Activated T-cell treated with anti-CD3 and anti-CD28 coated beads, Interleukin-2, amount 50 U/mL, for 4 hours (primary cell): Measurements from ENCODE around the gene SLC6A8. TPM values are rescaled to one million over a fixed set of nuclear protein-coding genes. Genes with fewer than 3 reads are reported as not detected.
"Not testable (repeated sequence)": the region's sequence is repeated elsewhere in the genome, so short reads cannot be mapped to it uniquely, and the experiment has no call there.

Source experiments
- ATAC-seq, 2 donors: fragments of 200-7000 bp; cut with Tn5 transposase; one replicate each; pipeline ENCODE4 v1.10.0; 2021
- DNase-seq: peaks from one replicate; pipeline ENCODE4 v3.0.0-alpha.2; 2020
- H3K27me3 Mint-ChIP-seq: one replicate; pipeline ENCODE4 v1.8.0; 2021; ENCODE audit warnings: low read depth, mixed read lengths
- H3K36me3 Mint-ChIP-seq: one replicate; pipeline ENCODE4 v1.8.0; 2022; ENCODE audit warnings: mixed read lengths; ENCODE audit not compliant: insufficient read depth
- H3K4me1 Mint-ChIP-seq: one replicate; pipeline ENCODE4 v1.8.0; 2021; ENCODE audit warnings: low read depth, mixed read lengths
- H3K4me3 Mint-ChIP-seq: one replicate; pipeline ENCODE4 v1.8.0; 2021; ENCODE audit warnings: mild to moderate bottlenecking, moderate library complexity, mixed read lengths
- H3K9me3 Mint-ChIP-seq: one replicate; pipeline ENCODE4 v1.8.0; 2021; ENCODE audit warnings: mixed read lengths
- total RNA-seq, 3 donors: library from RNA; stranded (reverse); gene quantifications; one replicate each; pipeline ENCODE4 v1.2.1, GENCODE V29; 2021

Gene SLC6A8
- total RNA-seq, 3 donors from 2014 or later: 1.1 to 1.9 (median 1.6) TPM

DNA sequence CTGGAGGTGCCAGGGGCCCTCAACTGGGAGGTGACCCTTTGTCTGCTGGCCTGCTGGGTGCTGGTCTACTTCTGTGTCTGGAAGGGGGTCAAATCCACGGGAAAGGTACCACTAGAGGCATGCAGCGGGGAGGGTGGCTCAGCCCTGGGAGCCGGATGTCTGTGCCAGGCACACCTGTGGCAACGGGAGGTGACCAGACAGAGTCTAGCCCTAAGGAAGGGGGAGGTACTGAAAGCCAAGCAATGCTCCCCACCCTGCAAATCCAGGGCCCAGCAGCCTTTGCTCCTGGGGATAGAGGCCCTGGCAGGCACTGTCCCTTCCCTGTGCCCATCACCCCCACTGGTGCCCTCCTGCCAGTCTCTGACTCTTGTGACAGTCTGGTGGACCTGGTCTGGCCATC, 4.3 kb downstream of the SLC6A8 start:
- H3K9me3 Mint-ChIP-seq: no peaks in the 10 kb centered on the region
- no peaks in the 10 kb centered on the region for H3K27me3 Mint-ChIP-seq
- H3K36me3 Mint-ChIP-seq: peaks cover 3% of the 10 kb centered on the region

DNA sequence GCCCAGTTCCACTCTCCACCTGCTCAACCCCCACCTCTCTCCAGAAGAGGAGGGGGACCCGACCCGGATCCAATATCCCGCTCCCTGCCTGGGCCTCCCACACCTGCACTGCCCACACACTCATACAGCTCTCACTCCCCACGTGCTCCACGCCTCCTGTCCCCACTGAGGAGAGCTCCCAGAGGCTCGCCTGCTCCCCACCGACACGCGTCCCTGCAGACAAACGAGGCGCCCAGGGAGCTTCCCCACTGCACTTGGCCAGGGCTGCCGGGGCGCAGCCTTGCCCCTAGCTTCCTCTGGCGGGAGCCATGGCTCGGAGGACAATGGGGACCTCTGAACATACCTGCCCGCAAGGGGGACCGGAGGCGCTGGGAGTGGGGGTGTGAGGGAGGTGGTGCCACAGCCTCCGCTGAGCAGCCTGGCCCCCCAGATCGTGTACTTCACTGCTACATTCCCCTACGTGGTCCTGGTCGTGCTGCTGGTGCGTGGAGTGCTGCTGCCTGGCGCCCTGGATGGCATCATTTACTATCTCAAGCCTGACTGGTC, 5.0 kb downstream of the SLC6A8 start:
- Mint-ChIP-seq H3K27me3 (no peaks in the 10 kb centered on the region), H3K36me3 (peaks cover 10% of the 10 kb centered on the region), H3K4me3 (no peak overlapping the region), H3K4me1 (no peaks in the 10 kb centered on the region), H3K9me3 (no peaks in the 10 kb centered on the region)
- DNase-seq (no peak), ATAC-seq (no peak)

More for the DNA sequence above, 4.3 kb downstream of the SLC6A8 start:
- no peak for ATAC-seq
- H3K4me1 Mint-ChIP-seq: no peaks in the 10 kb centered on the region
- no peak overlapping the region for H3K4me3 Mint-ChIP-seq
- no peak for DNase-seq

DNA sequence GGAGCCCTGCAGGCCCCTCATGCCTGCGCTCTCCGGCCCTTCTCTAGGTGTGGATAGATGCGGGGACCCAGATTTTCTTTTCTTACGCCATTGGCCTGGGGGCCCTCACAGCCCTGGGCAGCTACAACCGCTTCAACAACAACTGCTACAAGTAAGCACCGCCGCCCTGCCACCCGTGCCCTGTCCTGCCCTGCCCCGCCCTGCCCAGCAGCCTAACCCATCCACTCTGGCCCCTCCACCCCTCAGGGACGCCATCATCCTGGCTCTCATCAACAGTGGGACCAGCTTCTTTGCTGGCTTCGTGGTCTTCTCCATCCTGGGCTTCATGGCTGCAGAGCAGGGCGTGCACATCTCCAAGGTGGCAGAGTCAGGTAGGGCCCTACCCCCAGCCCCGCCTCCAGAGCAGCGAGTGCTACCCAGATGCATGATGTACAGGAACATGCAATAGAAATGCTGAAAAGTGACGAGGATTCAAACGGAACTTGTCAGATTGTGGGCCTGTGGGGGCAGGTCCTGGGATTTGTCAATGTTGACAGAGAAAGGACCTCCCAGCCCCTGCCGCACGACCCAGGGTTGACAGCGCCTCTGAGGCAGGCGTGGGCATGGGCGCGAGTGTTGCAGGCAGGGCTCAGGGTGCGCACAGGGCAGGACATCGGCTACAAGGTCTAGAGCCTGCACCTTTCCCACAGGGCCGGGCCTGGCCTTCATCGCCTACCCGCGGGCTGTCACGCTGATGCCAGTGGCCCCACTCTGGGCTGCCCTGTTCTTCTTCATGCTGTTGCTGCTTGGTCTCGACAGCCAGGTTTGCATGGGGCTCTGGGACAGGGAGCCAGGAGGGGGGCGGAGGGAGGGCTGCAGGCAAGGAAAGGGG, 5.7 kb downstream of the SLC6A8 start:
- no peaks in the 10 kb centered on the region for H3K4me1 Mint-ChIP-seq
- DNase-seq: no peak
- H3K4me3 Mint-ChIP-seq: no peak overlapping the region
- H3K27me3 Mint-ChIP-seq: no peaks in the 10 kb centered on the region
- no peak for ATAC-seq
- H3K36me3 Mint-ChIP-seq: peaks cover 10% of the 10 kb centered on the region
- no peaks in the 10 kb centered on the region for H3K9me3 Mint-ChIP-seq

DNA sequence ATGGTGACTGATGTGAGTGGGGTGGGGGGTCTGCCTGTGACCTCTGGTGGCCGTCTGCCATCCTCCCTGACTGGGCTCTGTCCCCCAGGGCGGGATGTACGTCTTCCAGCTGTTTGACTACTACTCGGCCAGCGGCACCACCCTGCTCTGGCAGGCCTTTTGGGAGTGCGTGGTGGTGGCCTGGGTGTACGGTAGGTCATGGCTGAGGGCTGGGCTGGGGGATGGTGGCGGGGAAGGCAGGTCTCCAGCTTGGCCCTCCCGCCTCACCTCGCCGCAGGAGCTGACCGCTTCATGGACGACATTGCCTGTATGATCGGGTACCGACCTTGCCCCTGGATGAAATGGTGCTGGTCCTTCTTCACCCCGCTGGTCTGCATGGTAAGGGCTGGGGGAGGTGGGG, 6.5 kb downstream of the SLC6A8 start:
- DNase-seq, ATAC-seq, H3K4me3 Mint-ChIP-seq, H3K9me3 Mint-ChIP-seq, H3K4me1 Mint-ChIP-seq, H3K27me3 Mint-ChIP-seq: not testable (repeated sequence)
- H3K36me3 Mint-ChIP-seq: peaks cover 14% of the 10 kb centered on the region

DNA sequence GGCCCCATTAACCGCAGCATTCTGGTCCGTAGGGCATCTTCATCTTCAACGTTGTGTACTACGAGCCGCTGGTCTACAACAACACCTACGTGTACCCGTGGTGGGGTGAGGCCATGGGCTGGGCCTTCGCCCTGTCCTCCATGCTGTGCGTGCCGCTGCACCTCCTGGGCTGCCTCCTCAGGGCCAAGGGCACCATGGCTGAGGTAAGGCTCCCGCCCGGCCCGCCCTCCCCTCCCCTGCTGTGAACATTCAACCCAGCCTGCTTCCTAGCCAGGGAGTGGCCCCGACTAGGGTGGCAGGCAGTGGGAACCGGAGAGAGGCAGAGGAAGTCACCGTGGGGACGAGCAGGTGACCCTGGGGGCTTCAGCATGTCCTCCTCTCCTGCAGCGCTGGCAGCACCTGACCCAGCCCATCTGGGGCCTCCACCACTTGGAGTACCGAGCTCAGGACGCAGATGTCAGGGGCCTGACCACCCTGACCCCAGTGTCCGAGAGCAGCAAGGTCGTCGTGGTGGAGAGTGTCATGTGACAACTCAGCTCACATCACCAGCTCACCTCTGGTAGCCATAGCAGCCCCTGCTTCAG, 7.1 kb downstream of the SLC6A8 start:
- H3K9me3 Mint-ChIP-seq: no peaks in the 10 kb centered on the region
- no peaks in the 10 kb centered on the region for H3K4me1 Mint-ChIP-seq
- DNase-seq: no peak
- H3K36me3 Mint-ChIP-seq: peaks cover 14% of the 10 kb centered on the region
- H3K4me3 Mint-ChIP-seq: no peak overlapping the region
- no peak for ATAC-seq
- no peaks in the 10 kb centered on the region for H3K27me3 Mint-ChIP-seq

DNA sequence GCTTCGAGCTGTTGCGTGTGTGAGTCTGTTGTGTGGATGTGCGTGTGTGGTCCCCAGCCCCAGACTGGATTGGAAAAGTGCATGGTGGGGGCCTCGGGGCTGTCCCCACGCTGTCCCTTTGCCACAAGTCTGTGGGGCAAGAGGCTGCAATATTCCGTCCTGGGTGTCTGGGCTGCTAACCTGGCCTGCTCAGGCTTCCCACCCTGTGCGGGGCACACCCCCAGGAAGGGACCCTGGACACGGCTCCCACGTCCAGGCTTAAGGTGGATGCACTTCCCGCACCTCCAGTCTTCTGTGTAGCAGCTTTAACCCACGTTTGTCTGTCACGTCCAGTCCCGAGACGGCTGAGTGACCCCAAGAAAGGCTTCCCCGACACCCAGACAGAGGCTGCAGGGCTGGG, 8.4 kb downstream of the SLC6A8 start:
- no peak overlapping the region for H3K4me3 Mint-ChIP-seq
- ATAC-seq: no peak

DNA sequence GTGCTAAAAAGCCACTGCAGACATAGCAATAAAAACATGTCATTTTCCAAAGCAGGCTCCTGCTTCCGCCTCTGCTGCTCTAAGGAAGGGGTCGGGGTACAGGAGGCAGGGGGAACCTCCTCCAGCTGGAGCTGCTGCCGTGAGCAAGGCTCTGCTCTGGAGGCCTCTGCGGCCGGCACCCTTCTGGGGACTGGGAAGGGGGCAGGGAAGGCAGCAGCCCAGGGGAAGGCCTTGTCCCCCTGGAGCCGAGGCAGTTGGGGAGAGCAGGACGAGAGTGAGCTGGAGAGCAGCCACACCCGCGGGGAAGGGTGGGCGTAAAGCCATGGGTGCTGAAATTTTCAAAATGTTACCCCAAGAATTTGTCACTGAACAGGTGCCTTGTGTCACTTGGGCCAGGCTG, 8.8 kb downstream of the SLC6A8 start:
- not testable (repeated sequence) for H3K27me3 Mint-ChIP-seq, H3K4me3 Mint-ChIP-seq, DNase-seq, H3K4me1 Mint-ChIP-seq, ATAC-seq, H3K9me3 Mint-ChIP-seq
- H3K36me3 Mint-ChIP-seq: peaks cover 14% of the 10 kb centered on the region

More for the DNA sequence above, 8.4 kb downstream of the SLC6A8 start:
- no peaks in the 10 kb centered on the region for H3K4me1 Mint-ChIP-seq
- no peaks in the 10 kb centered on the region for H3K9me3 Mint-ChIP-seq
- peaks cover 14% of the 10 kb centered on the region for H3K36me3 Mint-ChIP-seq
- H3K27me3 Mint-ChIP-seq: no peaks in the 10 kb centered on the region
- DNase-seq: no peak

DNA sequence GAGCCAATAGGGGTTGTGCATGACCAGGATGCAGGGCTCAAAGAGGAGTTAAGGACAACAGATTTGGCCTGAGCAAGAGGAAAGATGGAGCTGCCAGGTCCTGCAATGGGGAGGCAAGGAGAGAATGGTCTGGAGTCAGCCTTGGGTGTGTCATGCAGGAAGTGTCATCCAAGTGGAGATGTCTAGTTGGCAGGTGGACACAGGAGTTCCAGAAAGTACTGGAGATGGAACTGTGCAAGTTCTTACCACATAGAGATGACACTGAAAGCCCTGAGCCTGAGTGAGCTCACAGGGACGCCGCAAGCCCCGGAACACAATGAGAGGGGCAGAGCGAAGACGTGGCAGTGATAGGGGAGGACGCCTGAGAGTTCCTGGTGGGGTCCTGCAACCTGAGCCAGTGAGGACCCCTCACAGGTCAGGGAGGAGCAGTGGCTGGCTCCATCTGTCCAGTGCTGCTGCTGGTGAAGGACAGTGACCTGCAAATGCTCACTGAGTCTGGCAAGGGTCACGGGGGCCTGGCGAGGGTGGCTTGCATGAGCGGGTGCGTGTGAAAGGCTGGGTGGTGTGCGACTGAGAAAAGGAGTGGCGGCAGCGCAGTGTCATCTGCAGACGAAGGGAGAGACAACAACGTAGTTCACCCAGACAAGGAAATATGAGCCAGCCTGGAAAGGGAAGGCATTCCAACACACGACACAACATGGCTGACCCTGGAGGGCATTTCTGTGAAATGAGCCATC, 9.4 kb downstream of the SLC6A8 start:
- H3K4me3 Mint-ChIP-seq, DNase-seq, ATAC-seq, H3K9me3 Mint-ChIP-seq, H3K27me3 Mint-ChIP-seq, H3K4me1 Mint-ChIP-seq: not testable (repeated sequence)
- H3K36me3 Mint-ChIP-seq: peaks cover 14% of the 10 kb centered on the region

DNA sequence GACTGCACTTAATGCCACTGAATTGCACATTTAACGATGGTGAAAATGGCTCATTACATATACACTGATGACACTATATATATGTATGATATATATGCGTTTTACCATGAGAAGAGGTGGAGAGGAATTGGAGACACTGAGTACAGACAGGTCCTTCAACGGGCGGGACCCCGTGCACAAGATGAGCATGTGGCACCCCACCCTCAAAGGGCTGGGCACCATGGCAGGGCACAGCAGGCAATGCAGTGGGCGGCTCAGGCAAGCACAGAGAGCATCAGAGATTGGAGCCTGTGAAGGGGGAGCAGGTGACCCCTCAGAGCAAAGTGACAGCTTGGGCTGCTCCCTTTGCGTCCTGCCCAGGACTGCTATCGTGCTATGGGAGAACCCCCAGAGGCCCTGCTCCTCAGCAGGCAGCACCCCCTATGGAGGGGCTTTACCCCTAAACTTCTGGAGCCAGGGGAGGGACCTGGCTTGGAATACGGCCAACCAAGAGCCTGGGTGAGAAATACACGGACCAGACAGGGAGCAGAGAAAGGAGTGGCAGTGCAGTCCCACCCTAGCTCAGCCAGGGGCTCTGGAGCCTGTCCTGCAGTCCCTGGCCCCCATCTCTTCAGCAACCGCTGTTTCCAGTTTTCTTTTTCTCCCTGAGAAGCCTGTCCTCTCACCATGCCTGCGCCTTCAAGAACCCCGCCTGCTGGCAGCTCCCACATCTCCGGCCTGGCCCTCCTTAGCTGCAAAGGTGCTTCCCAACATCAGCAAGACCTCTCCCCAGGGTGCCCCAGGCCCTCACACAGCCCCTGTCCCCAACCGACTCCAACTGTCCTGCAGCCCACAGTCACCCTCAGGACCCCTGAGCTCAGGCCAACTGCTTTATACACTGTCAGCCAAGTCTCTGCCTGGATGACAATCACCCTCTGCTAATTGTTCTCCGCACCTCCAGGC, 10.5 kb downstream of the SLC6A8 start:
- Mint-ChIP-seq H3K4me3 (no peak overlapping the region), H3K9me3 (no peaks in the 10 kb centered on the region), H3K4me1 (no peaks in the 10 kb centered on the region), H3K27me3 (no peaks in the 10 kb centered on the region), H3K36me3 (peaks cover 14% of the 10 kb centered on the region)
- DNase-seq (no peak), ATAC-seq (no peak)

DNA sequence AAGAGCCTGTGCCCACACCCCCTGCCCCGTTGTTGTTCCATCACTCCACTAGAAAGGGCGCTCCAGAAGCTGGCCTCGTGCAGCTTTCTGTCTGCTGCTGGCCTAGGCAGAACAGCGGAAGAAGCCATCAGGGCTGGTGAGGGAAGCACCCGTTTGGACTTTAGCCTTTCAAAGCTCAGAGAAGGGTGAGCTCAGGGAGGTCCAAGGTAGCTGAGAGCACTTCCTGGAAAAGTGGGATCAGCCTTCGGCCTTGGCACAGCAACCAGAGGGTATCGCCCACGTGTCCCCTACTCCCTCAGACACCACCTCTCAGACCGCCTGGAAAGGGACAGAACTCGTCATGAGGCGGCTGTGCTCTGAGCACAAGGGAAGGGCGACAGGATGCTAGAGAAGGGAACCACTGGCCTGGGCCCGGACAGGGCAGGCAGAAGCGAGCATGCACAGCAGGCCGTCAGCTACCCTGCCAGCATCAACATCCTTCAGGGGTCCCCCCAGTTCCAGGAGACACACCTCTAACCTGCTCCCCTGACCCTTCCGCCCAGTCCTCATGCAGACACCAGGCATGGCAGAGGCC, 11.6 kb downstream of the SLC6A8 start:
- not testable (repeated sequence) for H3K9me3 Mint-ChIP-seq, H3K27me3 Mint-ChIP-seq, ATAC-seq, DNase-seq, H3K4me1 Mint-ChIP-seq, H3K4me3 Mint-ChIP-seq
- H3K36me3 Mint-ChIP-seq: peaks cover 17% of the 10 kb centered on the region

DNA sequence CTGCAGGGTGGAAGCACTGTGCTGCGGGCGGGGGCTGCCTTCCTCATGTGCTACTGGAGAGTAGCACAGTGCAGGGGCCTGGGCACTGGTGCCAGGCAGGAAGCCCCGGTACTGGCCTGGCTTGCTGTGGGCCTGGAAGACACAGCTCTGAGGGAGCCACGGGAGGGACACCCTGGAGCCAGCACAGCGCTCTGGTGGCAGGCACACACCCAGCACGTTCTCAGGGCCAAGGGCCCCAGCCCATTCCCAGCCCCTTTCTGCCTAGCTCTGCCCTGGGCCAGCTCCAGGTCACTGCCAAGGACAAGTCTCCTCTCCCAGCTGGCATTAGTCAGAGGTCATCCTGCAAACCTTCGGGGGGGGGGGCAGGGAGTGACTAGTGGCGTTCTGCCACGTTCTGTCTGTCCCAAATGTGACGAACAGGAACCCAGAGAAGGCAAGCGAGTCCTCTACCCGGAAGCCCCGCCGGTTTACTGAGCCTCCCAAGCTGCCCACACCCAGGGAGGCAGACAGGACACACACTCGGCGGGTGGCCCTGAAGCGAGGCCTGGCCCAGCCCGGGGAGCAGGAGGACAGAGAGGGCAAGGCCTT, 12.2 kb downstream of the SLC6A8 start:
- not testable (repeated sequence) for ATAC-seq, H3K27me3 Mint-ChIP-seq, H3K9me3 Mint-ChIP-seq, DNase-seq, H3K4me3 Mint-ChIP-seq, H3K4me1 Mint-ChIP-seq
- H3K36me3 Mint-ChIP-seq: peaks cover 17% of the 10 kb centered on the region

DNA sequence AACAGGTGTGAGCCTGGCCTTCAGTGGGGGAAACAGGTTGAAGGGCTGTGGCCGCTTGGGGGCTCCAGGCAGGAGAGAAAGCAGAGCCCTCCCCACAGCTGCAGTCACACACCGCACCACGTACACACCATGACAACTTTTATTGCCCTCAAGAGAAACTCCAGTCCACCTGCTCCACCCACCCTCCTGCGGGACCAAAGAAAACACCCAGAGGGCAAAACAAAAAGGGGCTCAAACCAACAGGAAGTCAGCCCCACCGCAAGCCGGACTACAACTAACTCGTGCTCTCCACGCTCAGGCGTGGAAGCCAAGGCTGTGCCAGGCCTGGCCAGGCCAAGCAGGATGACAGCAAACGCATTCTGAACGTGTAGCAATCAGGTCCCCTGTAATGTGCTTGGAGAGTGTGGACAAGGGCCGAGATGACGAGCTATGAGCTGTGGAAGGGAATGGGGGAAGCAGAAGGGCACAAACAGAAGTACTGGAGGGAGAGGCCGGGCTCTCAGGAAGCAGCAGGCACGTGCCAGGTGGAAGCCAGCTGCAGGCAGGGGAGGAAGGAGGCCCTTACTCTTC, 12.7 kb downstream of the SLC6A8 start:
- Mint-ChIP-seq H3K4me1 (no peaks in the 10 kb centered on the region), H3K27me3 (no peaks in the 10 kb centered on the region), H3K9me3 (no peaks in the 10 kb centered on the region), H3K4me3 (no peak overlapping the region), H3K36me3 (peaks cover 17% of the 10 kb centered on the region)
- no peak for ATAC-seq
- DNase-seq: no peak

DNA sequence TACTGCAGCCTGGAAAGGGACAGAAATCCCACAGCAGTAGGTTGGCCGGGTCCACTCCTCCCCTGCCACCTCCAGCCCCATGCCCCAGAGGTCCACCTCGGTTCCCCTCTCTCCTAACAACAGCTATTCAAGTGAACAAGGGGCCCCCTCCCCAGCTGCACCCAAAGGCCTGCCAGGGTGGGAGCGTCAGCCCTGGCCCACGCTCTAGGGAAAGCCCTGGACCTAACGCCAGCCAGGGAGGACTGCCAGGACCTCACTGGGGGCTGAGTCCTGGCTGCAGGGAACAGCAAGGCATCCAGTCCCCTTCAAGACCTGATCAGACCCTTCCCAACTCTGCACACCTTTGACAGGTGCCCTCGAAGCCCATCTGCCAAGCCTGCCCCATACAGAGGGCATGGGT, 13.2 kb downstream of the SLC6A8 start:
- no peak for ATAC-seq
- Mint-ChIP-seq H3K4me1 (no peaks in the 10 kb centered on the region), H3K27me3 (no peaks in the 10 kb centered on the region), H3K4me3 (no peak overlapping the region), H3K9me3 (no peaks in the 10 kb centered on the region), H3K36me3 (peaks cover 17% of the 10 kb centered on the region)
- DNase-seq: no peak
